Testis (tissue), 3 donors: ENCODE data around the gene SLC9A9. TPM values are rescaled to one million over a fixed set of nuclear protein-coding genes. Genes with fewer than 3 reads are reported as not detected.

Experiments
- DNase-seq: peaks from one replicate; pipeline ENCODE4 v3.0.0-alpha.2; 2019
- H3K27ac ChIP-seq, 2 donors: fragments of 200-600 bp; sonication (generic); one replicate each; pipeline ENCODE4 v1.5.1; 2019
- H3K27me3 ChIP-seq: fragments of 200-600 bp; sonication (generic); one replicate; pipeline ENCODE4 v1.5.1; 2019
- H3K36me3 ChIP-seq: fragments of 200-600 bp; sonication (generic); one replicate; pipeline ENCODE4 v1.5.1; 2017; ENCODE audit warnings: low read depth; ENCODE audit errors: missing control alignments
- H3K4me1 ChIP-seq: fragments of 200-600 bp; sonication (generic); one replicate; pipeline ENCODE4 v1.5.1; 2019
- H3K4me3 ChIP-seq, 2 donors: fragments of 200-600 bp; sonication (generic); one replicate each; pipeline ENCODE4 v1.5.1; 2017 to 2019
- H3K9me3 ChIP-seq: fragments of 200-600 bp; sonication (generic); one replicate; pipeline ENCODE4 v1.5.1; 2017
- POLR2A ChIP-seq: fragments of 450-650 bp; IDR thresholded peaks from one replicate; pipeline ENCODE4 v1.6.1; 2017; ENCODE audit warnings: antibody characterized with exemption, mild to moderate bottlenecking, moderate library complexity
- WGBS, 2 donors: methylation state at CpG; one replicate each; pipeline ENCODE4 v1.1.5; 2018; 5-methylcytosine and 5-hydroxymethylcytosine counted together
- intact Hi-C: fragments of 100-400 bp; cut with DNase I; formaldehyde crosslinking; loops from one replicate; pipeline ENCODE4 v1.15.1; 2023; ENCODE audit warnings: low total_unique reads
- polyA plus RNA-seq: library from polyadenylated mRNA; stranded (reverse); fragments of 350-450 nt; fragmentation: Illumina TruSeq; extraction: RNeasy Lipid Tissue Mini Kit (QIAGEN cat#74804); gene quantifications from one replicate; pipeline ENCODE4 v1.2.3, GENCODE V29; 2014; ENCODE audit warnings: low read depth, low replicate concordance; ENCODE audit not compliant: insufficient read depth
- total RNA-seq, 2 donors: library from RNA; depleted of rRNA; stranded (reverse); fragments of >200 nt; gene quantifications; one replicate each; pipeline ENCODE4 v1.2.3, GENCODE V29; 2016
- TF ChIP-seq, protein P1 (sequence below), 3 experiments: fragments of 450-650 bp in 2 of 3; fragments of 200-600 bp in 1 of 3; sonication (generic) in 1 of 3; IDR thresholded peaks; one replicate each; pipeline ENCODE4 v1.5.1; 2016 to 2019; ENCODE audit warnings: antibody characterized with exemption in 3 of 3, mild to moderate bottlenecking in 2 of 3, moderate library complexity in 1 of 3

Gene SLC9A9
- total and polyA plus RNA-seq, 3 donors from 2014 or later = 2.7 to 6.6 (median 4.3) TPM

DNA sequence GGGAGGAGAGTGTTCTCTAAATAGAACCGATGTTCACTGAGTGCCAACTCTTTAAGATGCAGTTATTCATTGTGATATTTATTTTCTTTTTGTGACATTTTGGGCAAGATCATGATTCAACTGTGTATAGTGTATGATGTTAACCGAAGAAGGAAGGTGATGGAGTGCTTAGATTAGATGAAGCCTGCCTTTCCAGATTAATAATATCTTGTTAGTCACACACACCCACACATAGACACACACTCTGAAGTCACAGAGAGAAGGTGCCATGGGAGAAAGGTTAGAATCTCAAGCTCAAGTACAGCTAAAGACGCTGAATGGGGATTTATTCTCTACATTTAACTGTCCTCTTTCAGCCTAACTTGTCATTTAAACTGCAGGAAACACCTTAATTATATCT lies 77.0 kb downstream of the SLC9A9 start:
- TF ChIP-seq, protein P1, sequence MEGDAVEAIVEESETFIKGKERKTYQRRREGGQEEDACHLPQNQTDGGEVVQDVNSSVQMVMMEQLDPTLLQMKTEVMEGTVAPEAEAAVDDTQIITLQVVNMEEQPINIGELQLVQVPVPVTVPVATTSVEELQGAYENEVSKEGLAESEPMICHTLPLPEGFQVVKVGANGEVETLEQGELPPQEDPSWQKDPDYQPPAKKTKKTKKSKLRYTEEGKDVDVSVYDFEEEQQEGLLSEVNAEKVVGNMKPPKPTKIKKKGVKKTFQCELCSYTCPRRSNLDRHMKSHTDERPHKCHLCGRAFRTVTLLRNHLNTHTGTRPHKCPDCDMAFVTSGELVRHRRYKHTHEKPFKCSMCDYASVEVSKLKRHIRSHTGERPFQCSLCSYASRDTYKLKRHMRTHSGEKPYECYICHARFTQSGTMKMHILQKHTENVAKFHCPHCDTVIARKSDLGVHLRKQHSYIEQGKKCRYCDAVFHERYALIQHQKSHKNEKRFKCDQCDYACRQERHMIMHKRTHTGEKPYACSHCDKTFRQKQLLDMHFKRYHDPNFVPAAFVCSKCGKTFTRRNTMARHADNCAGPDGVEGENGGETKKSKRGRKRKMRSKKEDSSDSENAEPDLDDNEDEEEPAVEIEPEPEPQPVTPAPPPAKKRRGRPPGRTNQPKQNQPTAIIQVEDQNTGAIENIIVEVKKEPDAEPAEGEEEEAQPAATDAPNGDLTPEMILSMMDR (IDR thresholded peaks at IDR 0.05) = no peak
- TF ChIP-seq POLR2A = no peak
- no peak overlapping the region for H3K27ac ChIP-seq
- no peaks in the 10 kb centered on the region for H3K36me3 ChIP-seq
- no peak for DNase-seq
- H3K9me3 ChIP-seq = no peaks in the 10 kb centered on the region
- H3K27me3 ChIP-seq = no peaks in the 10 kb centered on the region
- no peak overlapping the region for H3K4me3 ChIP-seq
- WGBS, 2 donors = 56 to 70% methylated on average over 3 of the region's 3 CpGs
- intact Hi-C loops = loop anchor here (5.0 kb wide), 1 partner anchor 181 kb away; no protein-coding TSS in a partner anchor
- H3K4me1 ChIP-seq = no peaks in the 10 kb centered on the region

DNA sequence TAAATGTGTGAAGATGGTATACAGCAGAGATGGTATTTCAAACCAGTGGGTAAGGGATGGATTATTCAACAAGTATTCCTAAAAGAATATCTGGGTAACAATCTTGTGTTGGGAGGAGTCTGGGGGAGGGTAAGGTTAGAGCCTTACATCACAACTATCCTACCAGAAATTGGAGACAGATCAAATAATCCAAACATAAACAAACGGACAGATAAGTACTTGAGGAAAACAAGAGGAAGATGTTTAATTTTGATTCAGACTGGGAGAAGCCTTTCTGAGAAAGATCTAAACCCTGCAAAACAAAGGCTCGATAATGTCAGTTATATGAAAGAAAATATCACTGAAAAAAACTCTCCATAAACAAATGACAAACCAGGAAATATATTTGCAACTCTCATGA lies 77.9 kb downstream of the SLC9A9 start:
- 78% methylated on average over 2 of the region's 2 CpGs for WGBS, 2 donors
- no peaks in the 10 kb centered on the region for H3K9me3 ChIP-seq
- no peak overlapping the region for H3K4me3 ChIP-seq
- H3K27me3 ChIP-seq = no peaks in the 10 kb centered on the region
- no peaks in the 10 kb centered on the region for H3K36me3 ChIP-seq
- DNase-seq = no peak
- TF ChIP-seq POLR2A = no peak
- TF ChIP-seq, protein P1 (IDR thresholded peaks at IDR 0.05) = no peak
- H3K27ac ChIP-seq = no peak overlapping the region
- intact Hi-C loops = loop anchor here (5.0 kb wide), 1 partner anchor 182 kb away; no protein-coding TSS in a partner anchor
- H3K4me1 ChIP-seq = no peaks in the 10 kb centered on the region

DNA sequence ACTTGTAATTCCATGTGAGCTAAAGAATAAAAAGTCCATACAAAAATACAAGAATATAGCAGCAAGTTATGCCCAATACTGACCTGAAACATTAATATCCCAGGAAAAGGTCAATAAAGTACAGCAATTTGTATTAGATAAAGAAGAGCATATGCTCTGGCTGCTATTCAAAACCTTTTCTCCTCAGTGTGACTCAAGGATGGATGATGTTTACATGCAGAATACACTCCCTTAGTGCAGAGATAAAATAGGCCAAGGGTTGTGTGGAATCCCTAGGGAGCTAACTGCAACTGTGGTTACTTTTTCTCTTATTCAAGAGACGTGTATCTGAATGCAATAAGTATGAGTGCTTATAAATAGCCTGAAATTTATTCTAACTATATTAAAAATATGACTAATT lies 78.7 kb downstream of the SLC9A9 start:
- no peaks in the 10 kb centered on the region for H3K4me1 ChIP-seq
- TF ChIP-seq, protein P1 (IDR thresholded peaks at IDR 0.05) = no peak
- no peak for TF ChIP-seq POLR2A
- intact Hi-C loops = loop anchor here (5.0 kb wide), 1 partner anchor 183 kb away; no protein-coding TSS in a partner anchor
- DNase-seq = no peak
- no peaks in the 10 kb centered on the region for H3K36me3 ChIP-seq
- no peak overlapping the region for H3K4me3 ChIP-seq
- H3K9me3 ChIP-seq = no peaks in the 10 kb centered on the region
- no peaks in the 10 kb centered on the region for H3K27me3 ChIP-seq
- H3K27ac ChIP-seq = no peak overlapping the region
- 20 to 44% methylated on average over 1 of the region's 1 CpG for WGBS, 2 donors

DNA sequence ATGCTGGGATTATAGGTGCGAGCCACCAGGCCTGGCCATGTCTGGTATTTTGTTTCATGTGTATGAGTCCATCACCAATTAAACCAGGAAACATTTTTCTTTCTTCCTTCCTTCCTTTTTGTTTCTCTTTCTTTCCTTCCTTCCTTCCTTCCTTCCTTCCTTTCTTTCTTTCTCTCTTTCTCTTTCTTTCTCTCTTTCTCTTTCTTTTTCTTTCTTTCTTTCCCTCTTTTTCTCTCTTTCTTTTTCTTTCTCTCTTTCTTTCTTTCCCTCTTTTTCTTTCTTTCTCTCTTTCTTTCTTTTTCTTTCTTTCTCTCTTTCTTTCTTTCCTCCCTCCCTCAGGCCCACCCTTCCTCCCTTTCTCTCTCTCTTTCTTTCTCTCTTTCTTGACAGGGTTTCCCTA lies 83.4 kb downstream of the SLC9A9 start:
- DNase-seq = no peak
- Histone ChIP-seq H3K27me3 (no peaks in the 10 kb centered on the region), H3K4me1 (no peaks in the 10 kb centered on the region), H3K36me3 (no peaks in the 10 kb centered on the region), H3K9me3 (no peaks in the 10 kb centered on the region), H3K27ac (no peak overlapping the region), H3K4me3 (no peak overlapping the region)
- TF ChIP-seq POLR2A = no peak
- TF ChIP-seq, protein P1 (IDR thresholded peaks at IDR 0.05) = no peak
- intact Hi-C loops = no loop called here
- 89 to 95% methylated on average over 1 of the region's 1 CpG for WGBS, 2 donors

DNA sequence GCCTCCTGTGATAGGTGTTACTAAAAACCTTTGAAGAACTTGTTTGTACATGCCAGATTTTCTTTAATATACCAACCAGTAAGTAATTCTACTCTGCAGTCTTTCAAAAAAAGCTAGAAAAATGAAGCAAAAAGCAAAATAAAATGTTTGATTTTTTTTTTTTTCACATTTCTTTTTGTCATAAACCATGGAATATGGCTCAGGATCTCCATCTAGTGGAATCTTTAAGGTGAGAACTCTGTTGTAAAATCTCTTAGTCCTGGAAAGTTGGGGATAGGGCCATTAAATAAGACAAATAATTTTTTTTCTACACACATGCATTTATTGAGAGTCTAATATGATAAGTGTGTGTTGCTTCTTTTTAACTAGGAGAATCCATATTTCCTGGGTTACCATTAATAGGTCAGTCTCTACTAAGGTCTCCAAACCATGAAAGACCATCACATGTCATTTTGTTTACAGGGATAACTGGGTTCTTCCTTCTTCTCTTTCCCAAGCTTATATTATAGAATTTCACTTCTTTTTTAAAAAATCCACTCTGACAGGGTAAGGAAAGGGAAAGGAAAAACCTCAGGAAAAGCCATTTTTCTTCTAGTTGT lies 84.6 kb downstream of the SLC9A9 start:
- intact Hi-C loops = no loop called here
- Histone ChIP-seq H3K9me3 (no peaks in the 10 kb centered on the region), H3K27ac (no peak overlapping the region), H3K36me3 (no peaks in the 10 kb centered on the region), H3K27me3 (no peaks in the 10 kb centered on the region), H3K4me1 (no peaks in the 10 kb centered on the region), H3K4me3 (no peak overlapping the region)
- no peak for DNase-seq
- TF ChIP-seq, protein P1 (IDR thresholded peaks at IDR 0.05) = no peak
- no peak for TF ChIP-seq POLR2A
